GM21390 (cell line): Measurements from ENCODE around the gene POGLUT3.
A peak's percentile ranks its signal among the peaks of the same experiment; 100 is the strongest.

Experiments used
- ATAC-seq: cut with Tn5 transposase; IDR thresholded peaks from one replicate; pipeline ENCODE4 v1.9.1; 2021; ENCODE audit not compliant: unreplicated experiment

Gene POGLUT3, protein sequence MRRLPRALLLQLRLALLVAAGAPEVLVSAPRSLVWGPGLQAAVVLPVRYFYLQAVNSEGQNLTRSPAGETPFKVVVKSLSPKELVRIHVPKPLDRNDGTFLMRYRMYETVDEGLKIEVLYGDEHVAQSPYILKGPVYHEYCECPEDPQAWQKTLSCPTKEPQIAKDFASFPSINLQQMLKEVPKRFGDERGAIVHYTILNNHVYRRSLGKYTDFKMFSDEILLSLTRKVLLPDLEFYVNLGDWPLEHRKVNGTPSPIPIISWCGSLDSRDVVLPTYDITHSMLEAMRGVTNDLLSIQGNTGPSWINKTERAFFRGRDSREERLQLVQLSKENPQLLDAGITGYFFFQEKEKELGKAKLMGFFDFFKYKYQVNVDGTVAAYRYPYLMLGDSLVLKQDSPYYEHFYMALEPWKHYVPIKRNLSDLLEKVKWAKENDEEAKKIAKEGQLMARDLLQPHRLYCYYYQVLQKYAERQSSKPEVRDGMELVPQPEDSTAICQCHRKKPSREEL

GRCh38 chr11:108498046-108498815 is at the start of gene POGLUT3:
POGLUT3 (minus strand) TSS chr11:108498384; CDS start chr11:108498366, 18 bp downstream.
- peak; percentile 52 for ATAC-seq

- ATAC-seq, result no peak
Measured at GRCh38 chr11:108545909-108546501, 47.8 kb upstream of the POGLUT3 start.

DNA sequence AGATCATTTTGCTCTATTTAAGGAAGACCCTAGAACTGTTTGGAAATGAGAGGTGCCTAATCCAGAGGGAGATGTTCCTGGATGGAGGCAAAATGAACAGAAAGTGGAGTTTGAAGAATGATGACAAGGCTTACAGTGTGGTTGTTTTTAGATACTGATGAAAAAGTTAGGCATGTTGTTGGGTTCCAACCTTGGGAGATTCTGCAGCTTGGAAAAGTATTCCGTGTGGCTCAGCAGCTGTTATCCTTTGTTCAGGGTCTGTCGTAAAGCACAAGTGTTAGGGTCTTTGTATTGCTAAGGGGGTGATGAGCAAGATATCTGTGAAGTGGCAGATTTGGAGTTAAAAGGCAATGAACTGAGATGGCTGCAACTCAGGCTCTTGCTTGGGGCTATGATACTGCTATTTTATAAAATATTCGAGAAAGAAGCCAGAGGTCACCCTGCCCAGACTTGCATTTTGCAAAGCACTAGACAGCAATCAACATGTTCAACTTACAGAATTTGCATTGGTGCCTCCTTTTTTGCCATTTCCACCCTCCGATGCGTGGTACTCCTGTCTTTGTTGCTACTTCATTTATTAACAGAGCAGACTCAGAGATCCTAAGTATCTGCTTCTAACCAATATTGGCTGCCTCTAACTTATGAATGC is 45.3 kb upstream of the POGLUT3 start:
- no peak for ATAC-seq

GRCh38 chr11:108541531-108541930 is 43.3 kb upstream of the POGLUT3 start:
- no peak for ATAC-seq

- no peak for ATAC-seq
Measured at GRCh38 chr11:108538502-108538901, 40.3 kb upstream of the POGLUT3 start.

DNA sequence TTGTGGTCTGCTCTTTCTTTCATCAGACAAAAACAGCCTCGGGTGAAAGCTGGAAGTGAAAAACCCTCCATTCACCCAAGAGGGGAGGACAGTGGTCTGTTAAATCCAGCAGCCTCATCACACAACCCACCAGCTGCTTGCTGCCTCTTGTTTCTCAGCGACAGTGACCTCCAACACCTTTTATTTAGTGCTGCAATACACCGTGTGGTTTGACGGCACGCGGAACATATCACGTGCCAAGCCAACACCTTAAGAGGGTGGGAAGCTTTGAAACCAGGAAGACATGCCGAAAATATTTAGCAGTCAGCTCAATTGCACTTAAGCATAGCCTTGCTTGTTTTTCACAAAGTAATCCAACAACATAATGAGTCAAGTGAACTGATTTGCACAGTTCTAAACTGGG is 39.8 kb upstream of the POGLUT3 start:
- ATAC-seq, result no peak

DNA sequence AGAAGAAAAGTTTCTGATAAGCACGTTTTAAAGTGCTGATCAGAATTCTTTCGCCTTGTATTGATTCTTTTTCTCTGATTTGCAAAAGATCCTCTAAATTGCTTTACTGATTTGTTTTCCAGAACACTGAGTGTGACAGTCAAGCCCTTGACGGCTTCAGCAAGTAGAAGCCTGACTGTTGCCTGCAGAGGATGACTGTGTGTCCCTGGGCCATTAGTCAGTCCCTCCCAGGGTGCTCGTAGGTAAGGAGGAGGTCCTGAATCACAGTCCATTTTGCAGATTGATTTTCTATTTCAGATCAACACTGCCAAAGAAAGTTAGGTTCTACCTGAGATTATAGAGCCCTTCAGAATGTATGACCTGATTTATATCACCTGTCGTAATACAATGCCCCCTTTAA is 38.6 kb upstream of the POGLUT3 start:
- ATAC-seq, result no peak

GRCh38 chr11:108535384-108535955 is 37.3 kb upstream of the POGLUT3 start:
- ATAC-seq, result no peak

DNA sequence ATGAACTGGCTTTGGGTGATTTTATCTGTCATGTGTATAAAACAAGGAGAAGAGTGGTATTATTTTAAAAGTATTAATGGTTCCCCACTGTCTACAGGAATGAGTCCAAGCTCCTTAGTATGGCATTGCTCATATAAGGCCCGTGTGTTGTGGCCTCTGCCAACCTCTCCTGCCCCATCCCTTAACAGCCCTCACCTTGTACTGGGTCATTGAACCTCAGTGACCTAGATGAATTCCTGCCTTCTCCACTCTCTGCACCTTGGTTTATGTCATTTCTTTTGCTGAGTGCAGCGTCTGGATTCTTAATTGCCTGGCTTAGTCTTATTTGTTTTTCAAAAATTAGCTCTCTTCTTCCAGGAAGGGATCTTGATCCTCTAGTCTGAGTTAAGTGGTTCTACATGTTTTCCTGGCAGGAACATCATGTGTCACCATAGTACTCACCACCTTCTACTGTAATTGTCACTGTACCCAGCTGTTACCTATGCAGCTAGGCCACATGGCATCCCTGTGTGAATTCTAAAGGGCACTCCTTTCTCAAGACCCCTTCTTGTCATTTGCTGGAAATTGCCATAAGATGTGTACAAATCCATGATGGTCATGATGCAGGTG is 36.2 kb upstream of the POGLUT3 start:
- ATAC-seq, result no peak

- no peak for ATAC-seq
Measured at GRCh38 chr11:108530426-108530825, 32.2 kb upstream of the POGLUT3 start.

- no peak for ATAC-seq
Measured at GRCh38 chr11:108527382-108527781, 29.2 kb upstream of the POGLUT3 start.

DNA sequence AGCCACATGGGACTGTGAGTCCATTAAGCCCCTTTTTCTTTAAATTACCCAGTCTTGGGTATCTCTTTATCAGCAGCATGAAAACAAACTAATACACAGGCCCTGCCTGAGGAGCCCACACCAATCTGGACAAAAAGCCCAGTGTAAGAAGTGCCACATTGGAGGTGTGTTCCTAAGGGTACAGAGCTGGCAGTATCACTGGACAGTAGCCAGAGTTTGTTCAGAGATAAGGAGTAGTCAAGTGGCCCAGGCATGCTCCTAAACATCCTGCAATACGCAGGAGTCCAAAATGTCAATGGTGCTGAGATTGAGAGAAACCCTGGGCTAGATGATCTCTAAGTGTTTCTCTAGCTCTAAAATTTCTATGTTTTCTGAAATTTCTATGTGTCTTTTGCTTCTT is 27.0 kb upstream of the POGLUT3 start:
- ATAC-seq, result no peak

DNA sequence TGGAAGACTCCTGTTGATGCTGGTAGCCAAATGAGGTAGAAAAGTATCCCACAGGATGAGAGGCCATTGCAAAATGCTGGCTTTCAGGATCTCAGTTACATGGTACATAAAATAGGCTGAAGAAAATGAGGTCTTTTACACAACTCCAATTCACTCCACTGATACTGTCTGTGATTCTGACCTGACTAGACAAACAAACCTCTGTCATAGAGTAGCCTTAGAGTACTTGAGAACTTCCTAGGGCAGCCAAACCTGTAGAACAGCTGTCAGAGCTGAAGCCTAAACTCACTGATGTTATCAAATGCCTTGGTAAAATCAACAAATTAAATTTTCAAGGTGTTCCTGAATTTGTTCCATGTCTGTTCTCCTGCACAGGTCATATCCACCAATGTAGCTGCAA is 26.2 kb upstream of the POGLUT3 start:
- ATAC-seq, result no peak

GRCh38 chr11:108522318-108522717 is 24.1 kb upstream of the POGLUT3 start:
- ATAC-seq, result no peak

DNA sequence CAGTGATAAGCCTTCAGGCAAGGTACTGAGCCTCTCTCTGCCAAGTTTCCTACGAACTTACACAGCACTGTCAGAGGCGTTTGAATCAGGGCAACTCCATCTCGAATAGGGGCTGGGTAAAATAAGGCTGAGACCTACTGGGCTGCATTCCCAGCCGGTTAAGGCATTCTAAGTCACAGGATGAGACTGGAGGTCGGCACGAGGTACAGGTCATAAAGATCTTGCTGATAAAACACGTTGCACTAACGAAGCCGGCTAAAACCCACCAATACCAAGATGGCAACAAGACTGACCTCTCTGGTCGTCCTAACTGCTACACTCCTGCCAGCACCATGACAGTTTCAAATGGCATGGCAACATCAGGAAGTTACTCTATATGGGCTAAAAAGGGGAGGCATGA is 20.4 kb upstream of the POGLUT3 start:
- ATAC-seq, result no peak

- no peak for ATAC-seq
Measured at GRCh38 chr11:108516125-108516524, 17.9 kb upstream of the POGLUT3 start.

- ATAC-seq, result no peak
Measured at GRCh38 chr11:108512708-108513107, 14.5 kb upstream of the POGLUT3 start.

DNA sequence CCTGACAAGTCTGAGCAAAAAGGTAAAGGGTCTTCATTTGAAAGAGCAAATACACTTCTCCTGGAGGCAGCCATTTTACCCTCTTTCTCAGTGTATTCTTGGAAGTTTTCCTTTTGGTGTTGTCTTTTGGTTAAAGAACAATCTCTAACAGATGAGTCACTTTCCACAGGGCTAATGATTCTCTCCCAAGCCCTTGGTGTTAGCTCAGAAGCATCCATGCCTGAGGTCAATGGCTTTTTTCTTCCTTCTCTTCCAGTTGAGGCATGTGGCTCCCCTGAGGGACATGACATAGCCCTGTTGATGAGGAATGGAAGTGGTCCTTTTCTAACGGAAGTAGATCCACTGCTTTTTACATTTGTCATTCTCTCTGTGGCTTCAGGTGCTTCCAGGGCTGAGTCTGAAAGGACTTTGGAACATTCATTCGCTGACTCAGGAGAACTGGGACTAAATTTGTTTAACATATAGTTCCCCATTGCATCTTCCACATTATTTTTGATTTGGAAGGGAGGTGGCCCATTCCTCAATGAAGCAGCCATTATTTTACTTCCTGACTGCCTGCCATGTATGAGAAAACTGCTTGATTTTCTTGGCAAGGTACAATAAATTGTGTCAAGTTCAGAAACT is 13.8 kb upstream of the POGLUT3 start:
- no peak for ATAC-seq

- no peak for ATAC-seq
Measured at GRCh38 chr11:108508653-108509593, 10.7 kb upstream of the POGLUT3 start.
